B cell (primary cell): Measurements from ENCODE around the gene ITPR3.

Experiments used
- CTCF ChIP-seq: fragments of 200-600 bp; IDR thresholded peaks from one replicate; pipeline ENCODE4 v1.8.0; 2022; ENCODE audit warnings: antibody characterized with exemption, mild to moderate bottlenecking
- EZH2 ChIP-seq: IDR thresholded peaks from 2 replicates; pipeline ENCODE4 v1.6.1; 2012; ENCODE audit warnings: borderline replicate concordance, low read depth, mild to moderate bottlenecking, moderate library complexity, low read length; ENCODE audit not compliant: insufficient read depth, poor library complexity, severe bottlenecking

GRCh38 chr6:33587529-33587928, 33.6 kb upstream of the ITPR3 start:
- no peak for TF ChIP-seq CTCF
- TF ChIP-seq EZH2: no peak
